Measurements from ENCODE around the gene NEFH. TPM values are rescaled to one million over a fixed set of nuclear protein-coding genes. Genes with fewer than 3 reads are reported as not detected.

The NEFH gene, protein sequence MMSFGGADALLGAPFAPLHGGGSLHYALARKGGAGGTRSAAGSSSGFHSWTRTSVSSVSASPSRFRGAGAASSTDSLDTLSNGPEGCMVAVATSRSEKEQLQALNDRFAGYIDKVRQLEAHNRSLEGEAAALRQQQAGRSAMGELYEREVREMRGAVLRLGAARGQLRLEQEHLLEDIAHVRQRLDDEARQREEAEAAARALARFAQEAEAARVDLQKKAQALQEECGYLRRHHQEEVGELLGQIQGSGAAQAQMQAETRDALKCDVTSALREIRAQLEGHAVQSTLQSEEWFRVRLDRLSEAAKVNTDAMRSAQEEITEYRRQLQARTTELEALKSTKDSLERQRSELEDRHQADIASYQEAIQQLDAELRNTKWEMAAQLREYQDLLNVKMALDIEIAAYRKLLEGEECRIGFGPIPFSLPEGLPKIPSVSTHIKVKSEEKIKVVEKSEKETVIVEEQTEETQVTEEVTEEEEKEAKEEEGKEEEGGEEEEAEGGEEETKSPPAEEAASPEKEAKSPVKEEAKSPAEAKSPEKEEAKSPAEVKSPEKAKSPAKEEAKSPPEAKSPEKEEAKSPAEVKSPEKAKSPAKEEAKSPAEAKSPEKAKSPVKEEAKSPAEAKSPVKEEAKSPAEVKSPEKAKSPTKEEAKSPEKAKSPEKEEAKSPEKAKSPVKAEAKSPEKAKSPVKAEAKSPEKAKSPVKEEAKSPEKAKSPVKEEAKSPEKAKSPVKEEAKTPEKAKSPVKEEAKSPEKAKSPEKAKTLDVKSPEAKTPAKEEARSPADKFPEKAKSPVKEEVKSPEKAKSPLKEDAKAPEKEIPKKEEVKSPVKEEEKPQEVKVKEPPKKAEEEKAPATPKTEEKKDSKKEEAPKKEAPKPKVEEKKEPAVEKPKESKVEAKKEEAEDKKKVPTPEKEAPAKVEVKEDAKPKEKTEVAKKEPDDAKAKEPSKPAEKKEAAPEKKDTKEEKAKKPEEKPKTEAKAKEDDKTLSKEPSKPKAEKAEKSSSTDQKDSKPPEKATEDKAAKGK
- 0.09 and 0.14 TPM in 2 replicates for total RNA-seq

GRCh38 chr22:29479417-29480261 lies at the start of gene NEFH:
Gene NEFH, plus strand, starts transcription at chr22:29480218. Its CDS starts 45 bp downstream, at chr22:29480263.

DNA sequence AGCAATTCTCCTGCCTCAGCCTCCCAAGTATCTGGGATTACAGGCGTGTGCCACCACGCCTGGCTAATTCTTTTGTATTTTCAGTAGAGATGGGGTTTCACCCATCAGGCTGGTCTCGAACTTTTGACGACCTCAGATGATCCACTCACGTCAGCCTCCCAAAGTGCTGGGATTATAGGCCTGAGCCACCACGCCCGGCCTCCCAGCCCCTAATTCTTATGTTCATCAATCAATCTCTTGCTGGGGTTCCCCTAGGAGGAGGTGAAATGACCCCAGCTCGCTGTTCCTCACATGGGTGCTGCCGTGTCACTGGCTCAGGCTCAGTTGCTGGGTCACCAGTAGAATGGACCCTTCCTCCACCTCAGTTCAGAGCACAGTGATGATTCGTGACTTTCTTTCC lies 41.7 kb upstream of the NEFH start, which contains the start of gene RFPL1:
RFPL1 (plus strand) TSS at position 301 of the 400 bp plus-strand sequence.

Other genes with a start within 250 kb of the NEFH start
- gene RHBDD3, start 212.2 kb upstream of the NEFH start, total RNA-seq, result 15.3 and 18.5 TPM in 2 replicates
- gene EWSR1, start 211.9 kb upstream of the NEFH start, total RNA-seq, result 133 and 135 TPM in 2 replicates
- 4.0 and 6.3 TPM in 2 replicates for gene GAS2L1, start 173.6 kb upstream of the NEFH start, total RNA-seq
- gene RASL10A, start 164.5 kb upstream of the NEFH start, total RNA-seq, result under 0.01 TPM in 1 of 2 replicates, not detected in the other
- gene AP1B1, start 91.6 kb upstream of the NEFH start, total RNA-seq, result 42.5 and 51.3 TPM in 2 replicates
- gene RFPL1, start 41.6 kb upstream of the NEFH start, total RNA-seq, result not detected in 2 replicates
- gene THOC5, start 73.5 kb downstream of the NEFH start, total RNA-seq, result 51.4 and 53.0 TPM in 2 replicates
- 35.2 and 40.2 TPM in 2 replicates for gene NIPSNAP1, start 100.9 kb downstream of the NEFH start, total RNA-seq
- gene NF2, start 123.4 kb downstream of the NEFH start, total RNA-seq, result 43.7 and 58.4 TPM in 2 replicates
- not detected in 2 replicates for gene CABP7, start 239.8 kb downstream of the NEFH start, total RNA-seq

All from smooth muscle cell of bladder (primary cell).